Prostate gland (tissue), 2 donors: ENCODE data around the gene PIGW. TPM values are rescaled to one million over a fixed set of nuclear protein-coding genes. Genes with fewer than 3 reads are reported as not detected.
"Not testable (repeated sequence)": the region's sequence is repeated elsewhere in the genome, so short reads cannot be mapped to it uniquely, and the experiment has no call there.

Experiments
- DNase-seq: peaks from one replicate; pipeline ENCODE4 v3.0.0-alpha.2; 2019; ENCODE audit warnings: low spot score
- H3K27ac ChIP-seq, 2 donors: fragments of 200-600 bp; sonication (generic); 2 replicates each; pipeline ENCODE4 v1.5.1; 2017 to 2019
- H3K27me3 ChIP-seq: fragments of 200-600 bp; sonication (generic); replicated peaks from 2 replicates; pipeline ENCODE4 v1.5.1; 2019; ENCODE audit not compliant: insufficient read depth
- H3K36me3 ChIP-seq, 2 donors: fragments of 200-600 bp; sonication (generic); 1 replicate in 1 of 2; 2 replicates in 1 of 2; pipeline versions ENCODE4 v1.5.1 to v1.8.1; 2017 to 2019
- H3K4me1 ChIP-seq: fragments of 200-600 bp; sonication (generic); replicated peaks from 2 replicates; pipeline ENCODE4 v1.5.1; 2019
- H3K4me3 ChIP-seq, 2 donors: fragments of 200-600 bp; sonication (generic); 2 replicates each; pipeline ENCODE4 v1.5.1; 2017 to 2019
- H3K9me3 ChIP-seq: fragments of 200-600 bp; sonication (generic); 2 replicates; pipeline ENCODE4 v1.5.1; 2017
- CTCF ChIP-seq, 4 experiments: fragments of 200-600 bp in 2 of 4; fragments of 450-650 bp in 2 of 4; sonication (generic) in 2 of 4; IDR thresholded peaks; 1 replicate in 3 of 4; 2 replicates in 1 of 4; pipeline ENCODE4 v1.5.1; 2016 to 2019; ENCODE audit warnings: antibody characterized with exemption in 4 of 4, mild to moderate bottlenecking in 2 of 4, moderate library complexity in 2 of 4
- POLR2A ChIP-seq: fragments of 450-650 bp; IDR thresholded peaks from one replicate; pipeline ENCODE4 v1.6.1; 2016; ENCODE audit warnings: antibody characterized with exemption, mild to moderate bottlenecking
- POLR2AphosphoS5 ChIP-seq: sonication (generic); formaldehyde crosslinking; IDR thresholded peaks from one replicate; pipeline ENCODE4 v1.6.1; 2017; ENCODE audit warnings: antibody characterized with exemption
- WGBS: methylation state at CpG from one replicate; pipeline ENCODE4 v1.1.5; 2018; 5-methylcytosine and 5-hydroxymethylcytosine counted together
- intact Hi-C: fragments of 100-400 bp; cut with DNase I; formaldehyde crosslinking; loops from one replicate; pipeline ENCODE4 v1.14.2; 2022
- total RNA-seq, 2 donors: library from RNA; depleted of rRNA; stranded (reverse); fragments of >200 nt; gene quantifications; one replicate each; pipeline ENCODE4 v1.1.0, GENCODE V29; 2016

The PIGW gene
- total RNA-seq, 2 donors from 2014 or later: 6.4 to 7.1 TPM

DNA sequence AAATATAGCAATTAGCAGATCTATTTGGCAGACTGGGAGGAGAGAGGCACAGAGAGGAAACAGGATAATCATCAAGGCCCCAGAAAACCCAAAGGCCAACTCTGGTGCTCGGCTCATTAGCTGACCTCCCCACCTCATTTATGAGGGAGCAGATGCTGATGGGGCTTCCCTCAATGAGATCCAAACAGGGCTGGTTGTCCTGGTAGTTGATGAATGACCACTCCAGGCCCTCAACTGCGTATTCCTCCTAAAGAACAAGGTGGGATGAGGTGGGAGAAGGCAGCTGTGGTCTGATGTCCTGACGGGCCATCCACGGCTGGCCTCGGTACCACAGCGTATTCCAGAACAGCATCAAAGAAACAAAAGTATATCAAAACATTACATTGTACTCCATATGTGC lies 27.5 kb upstream of the PIGW start:
- peaks cover 0 to 4% of the 10 kb centered on the region in 2 donors for H3K36me3 ChIP-seq
- no peak overlapping the region for H3K27ac ChIP-seq
- no peaks in the 10 kb centered on the region for H3K27me3 ChIP-seq
- WGBS: 97% methylated on average over 6 of the region's 6 CpGs
- no peak for TF ChIP-seq POLR2A
- no peak for DNase-seq
- no peaks in the 10 kb centered on the region for H3K4me1 ChIP-seq
- no peaks in the 10 kb centered on the region for H3K9me3 ChIP-seq
- no peak overlapping the region for H3K4me3 ChIP-seq
- intact Hi-C loops: no loop called here

DNA sequence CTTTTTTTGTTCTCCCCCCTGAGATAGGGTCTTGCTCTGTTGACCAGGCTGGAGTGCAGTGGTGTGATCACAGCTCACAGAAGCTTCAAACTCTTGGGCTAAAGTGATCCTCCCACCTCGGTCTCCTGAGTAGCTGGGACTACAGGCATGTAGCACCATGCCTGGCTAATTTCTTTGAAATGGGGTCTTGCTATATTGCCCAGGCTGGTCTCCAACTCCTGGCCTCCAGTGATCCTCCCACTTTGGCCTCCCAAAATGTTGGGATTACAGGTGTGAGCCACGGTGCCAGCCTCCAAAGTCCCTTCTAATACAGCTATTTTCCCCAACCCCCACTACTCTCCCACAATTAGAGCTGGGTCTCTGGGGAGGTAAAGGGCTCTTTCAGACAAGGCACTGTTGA lies 26.3 kb upstream of the PIGW start:
- 92% methylated on average over 2 of the region's 2 CpGs for WGBS
- H3K27ac ChIP-seq, H3K36me3 ChIP-seq, intact Hi-C loops, H3K4me1 ChIP-seq, DNase-seq, H3K9me3 ChIP-seq, H3K4me3 ChIP-seq, H3K27me3 ChIP-seq: not testable (repeated sequence)

DNA sequence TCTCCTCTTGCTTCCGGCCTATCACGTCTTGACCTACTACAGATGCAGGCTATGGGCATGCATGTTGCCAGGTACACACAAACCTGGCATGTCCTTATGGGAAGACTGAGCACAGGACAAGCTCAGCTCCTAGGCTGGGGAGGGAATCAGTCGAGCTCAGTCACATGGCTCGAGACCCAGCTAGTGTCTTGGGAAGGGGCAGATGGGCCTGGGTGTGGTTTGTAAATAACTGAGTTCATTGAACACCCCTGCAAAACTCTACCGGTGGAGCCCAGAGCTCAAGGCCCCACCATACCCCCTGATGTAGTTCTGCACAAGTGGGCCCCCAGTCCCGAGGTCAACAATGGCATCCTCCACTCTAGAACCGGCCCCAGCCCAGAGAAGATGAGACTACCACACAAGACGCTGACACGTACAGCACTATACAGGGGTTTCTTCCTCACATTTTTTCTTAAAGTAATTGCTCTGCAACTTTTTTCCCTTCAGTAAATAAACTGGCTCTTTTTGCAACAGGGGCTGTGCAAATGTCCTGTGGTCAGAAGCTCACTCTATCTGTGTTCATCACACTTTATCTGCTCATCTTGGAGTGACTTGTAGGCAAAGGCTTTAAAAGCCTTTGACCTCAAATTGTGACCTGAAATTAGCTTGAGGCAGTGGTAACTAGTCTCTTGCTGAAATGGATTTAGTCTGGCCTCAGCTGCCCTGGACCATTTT lies 25.4 kb upstream of the PIGW start:
- intact Hi-C loops: no loop called here
- H3K36me3 ChIP-seq: no peaks in the 10 kb centered on the region
- TF ChIP-seq POLR2A: no peak
- no peak for TF ChIP-seq POLR2AphosphoS5
- TF ChIP-seq CTCF (IDR thresholded peaks at IDR 0.05): no peak
- no peak overlapping the region for H3K27ac ChIP-seq
- no peak for DNase-seq
- H3K9me3 ChIP-seq: no peaks in the 10 kb centered on the region
- no peaks in the 10 kb centered on the region for H3K27me3 ChIP-seq
- WGBS: 92% methylated on average over 9 of the region's 9 CpGs
- no peak overlapping the region for H3K4me3 ChIP-seq
- H3K4me1 ChIP-seq: no peaks in the 10 kb centered on the region

DNA sequence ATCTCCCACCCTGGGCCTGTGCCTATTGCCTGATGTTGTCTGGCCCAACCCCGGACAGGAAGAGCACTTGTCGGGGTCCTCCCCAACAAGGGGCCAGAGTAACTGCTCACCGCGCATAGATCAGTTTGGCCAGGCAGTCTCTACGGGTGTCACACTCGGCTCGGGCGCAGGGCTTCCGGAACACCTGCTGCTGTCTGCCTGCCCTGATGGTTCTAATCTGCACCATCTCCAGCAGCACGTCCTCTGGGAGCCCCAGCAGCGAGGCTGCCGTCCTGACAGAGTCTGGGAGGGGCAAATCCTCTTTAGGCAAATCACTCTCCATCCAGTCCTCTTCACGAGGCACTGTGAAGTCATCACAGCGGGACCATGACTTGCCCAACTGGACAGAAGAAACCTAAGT lies 24.2 kb upstream of the PIGW start:
- 83% methylated on average over 14 of the region's 14 CpGs for WGBS

DNA sequence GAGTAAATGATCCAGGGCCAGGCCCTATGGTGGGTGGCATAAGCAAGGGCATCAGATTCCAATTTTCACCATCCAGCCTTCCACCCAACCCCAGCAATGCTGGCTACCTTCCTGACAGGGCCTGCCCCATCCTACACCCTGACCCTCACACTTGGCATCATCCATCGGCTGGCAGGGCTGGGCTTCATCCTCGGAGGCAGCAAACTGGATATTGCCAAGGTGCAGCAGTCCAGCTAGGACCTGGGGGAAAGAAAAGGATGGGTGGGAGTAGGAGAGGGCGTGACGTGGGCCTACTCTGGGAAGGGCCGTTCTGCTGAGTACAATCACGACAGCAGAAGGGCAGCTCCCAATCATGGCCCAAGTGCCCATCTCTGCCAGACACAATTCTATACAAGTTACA lies 23.6 kb upstream of the PIGW start:
- 91% methylated on average over 6 of the region's 6 CpGs for WGBS
- no peak overlapping the region for H3K27ac ChIP-seq
- no peaks in the 10 kb centered on the region for H3K36me3 ChIP-seq
- no peaks in the 10 kb centered on the region for H3K4me1 ChIP-seq
- no peaks in the 10 kb centered on the region for H3K9me3 ChIP-seq
- no peak for DNase-seq
- no peaks in the 10 kb centered on the region for H3K27me3 ChIP-seq
- intact Hi-C loops: no loop called here
- no peak for TF ChIP-seq POLR2A
- no peak for TF ChIP-seq POLR2AphosphoS5
- TF ChIP-seq CTCF (IDR thresholded peaks at IDR 0.05): no peak
- H3K4me3 ChIP-seq: no peak overlapping the region

More for the DNA sequence above, 24.2 kb upstream of the PIGW start:
- DNase-seq: no peak
- intact Hi-C loops: no loop called here
- Histone ChIP-seq H3K9me3 (no peaks in the 10 kb centered on the region), H3K4me1 (no peaks in the 10 kb centered on the region), H3K4me3 (no peak overlapping the region), H3K36me3 (no peaks in the 10 kb centered on the region), H3K27ac (no peak overlapping the region), H3K27me3 (no peaks in the 10 kb centered on the region)
- no peak for TF ChIP-seq POLR2AphosphoS5
- no peak for TF ChIP-seq CTCF (IDR thresholded peaks at IDR 0.05)
- TF ChIP-seq POLR2A: no peak

DNA sequence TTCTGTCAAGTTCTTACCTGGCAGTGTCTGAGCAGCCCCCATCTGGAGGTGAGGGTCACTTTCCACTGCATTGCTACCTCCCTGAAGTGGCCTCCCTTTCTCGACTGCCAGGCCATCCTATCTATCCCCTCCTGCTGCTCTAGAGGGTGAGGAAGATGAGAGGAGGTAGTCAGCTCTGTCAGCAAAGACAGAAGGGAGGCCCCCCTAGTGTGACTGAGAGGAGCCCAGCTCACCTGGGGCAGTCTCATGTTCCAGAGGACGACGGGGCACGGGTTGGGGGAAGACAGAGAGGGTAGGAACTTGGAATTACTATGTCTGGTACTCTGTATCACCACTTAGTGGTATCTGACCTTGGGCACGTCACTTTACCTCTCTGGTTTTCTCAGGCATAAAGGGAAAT lies 22.1 kb upstream of the PIGW start:
- H3K27ac ChIP-seq: no peak overlapping the region
- no peaks in the 10 kb centered on the region for H3K9me3 ChIP-seq
- no peaks in the 10 kb centered on the region for H3K4me1 ChIP-seq
- no peaks in the 10 kb centered on the region for H3K36me3 ChIP-seq
- 91% methylated on average over 5 of the region's 5 CpGs for WGBS
- TF ChIP-seq CTCF (IDR thresholded peaks at IDR 0.05) (no peak), POLR2AphosphoS5 (no peak), POLR2A (no peak)
- H3K27me3 ChIP-seq: no peaks in the 10 kb centered on the region
- DNase-seq: no peak
- no peak overlapping the region for H3K4me3 ChIP-seq
- intact Hi-C loops: no loop called here
